Measurements from ENCODE around the gene MT4.

GRCh38 chr16:56583351-56584168, 18.7 kb downstream of the MT4 start:
- TF ChIP-seq, protein P1, sequence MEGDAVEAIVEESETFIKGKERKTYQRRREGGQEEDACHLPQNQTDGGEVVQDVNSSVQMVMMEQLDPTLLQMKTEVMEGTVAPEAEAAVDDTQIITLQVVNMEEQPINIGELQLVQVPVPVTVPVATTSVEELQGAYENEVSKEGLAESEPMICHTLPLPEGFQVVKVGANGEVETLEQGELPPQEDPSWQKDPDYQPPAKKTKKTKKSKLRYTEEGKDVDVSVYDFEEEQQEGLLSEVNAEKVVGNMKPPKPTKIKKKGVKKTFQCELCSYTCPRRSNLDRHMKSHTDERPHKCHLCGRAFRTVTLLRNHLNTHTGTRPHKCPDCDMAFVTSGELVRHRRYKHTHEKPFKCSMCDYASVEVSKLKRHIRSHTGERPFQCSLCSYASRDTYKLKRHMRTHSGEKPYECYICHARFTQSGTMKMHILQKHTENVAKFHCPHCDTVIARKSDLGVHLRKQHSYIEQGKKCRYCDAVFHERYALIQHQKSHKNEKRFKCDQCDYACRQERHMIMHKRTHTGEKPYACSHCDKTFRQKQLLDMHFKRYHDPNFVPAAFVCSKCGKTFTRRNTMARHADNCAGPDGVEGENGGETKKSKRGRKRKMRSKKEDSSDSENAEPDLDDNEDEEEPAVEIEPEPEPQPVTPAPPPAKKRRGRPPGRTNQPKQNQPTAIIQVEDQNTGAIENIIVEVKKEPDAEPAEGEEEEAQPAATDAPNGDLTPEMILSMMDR (conservative IDR thresholded peaks at IDR 0.05 in 1 of 2, IDR thresholded peaks at IDR 0.05 in 1 of 2; ENCODE audit: low read depth in 1 of 2, low read length in 2 of 2): no peak
- no peak for TF ChIP-seq EZH2 (IDR thresholded peaks at IDR 0.05; ENCODE audit: low read length, missing control alignments)
